Neutrophil (primary cell): Measurements from ENCODE around the gene CCR5AS.

Source experiments
- H3K27ac ChIP-seq: fragments of 200-600 bp; sonication (generic); 2 replicates; pipeline ENCODE4 v1.5.1; 2016; ENCODE audit warnings: mild to moderate bottlenecking, moderate library complexity
- H3K27me3 ChIP-seq: fragments of 200-600 bp; sonication (generic); 2 replicates; pipeline ENCODE4 v1.6.0; 2016; ENCODE audit warnings: mild to moderate bottlenecking
- H3K36me3 ChIP-seq: fragments of 200-600 bp; sonication (generic); 2 replicates; pipeline ENCODE4 v1.5.1; 2017
- H3K4me1 ChIP-seq, 2 experiments: fragments of 200-600 bp in 1 of 2; sonication (generic) in 1 of 2; 1 replicate in 1 of 2; 2 replicates in 1 of 2; pipeline versions ENCODE4 v1.5.1 to v1.6.1; 2013 to 2016; ENCODE audit warnings: low read depth in 1 of 2, low read length in 1 of 2, mild to moderate bottlenecking in 1 of 2, moderate library complexity in 1 of 2; ENCODE audit not compliant: control insufficient read depth in 1 of 2, insufficient read depth in 1 of 2
- H3K4me3 ChIP-seq, 2 experiments: fragments of 200-600 bp in 1 of 2; sonication (generic) in 1 of 2; 1 replicate in 1 of 2; 2 replicates in 1 of 2; pipeline ENCODE4 v1.5.1; 2013 to 2016; ENCODE audit warnings: low read depth in 1 of 2, low read length in 1 of 2, mild to moderate bottlenecking in 1 of 2, moderate library complexity in 1 of 2
- H3K9me3 ChIP-seq: fragments of 200-600 bp; sonication (generic); 2 replicates; pipeline ENCODE4 v1.5.1; 2016
- CTCF ChIP-seq: fragments of 200-600 bp; sonication (generic); IDR thresholded peaks from 2 replicates; pipeline ENCODE4 v1.5.1; 2016; ENCODE audit warnings: antibody characterized with exemption

CCR5AS gene

GRCh38 chr3:46410669-46411068 lies 3.8 kb upstream of the CCR5AS start:
- H3K36me3 ChIP-seq, result peaks cover 11% of the 10 kb centered on the region
- TF ChIP-seq CTCF, result no peak
- H3K27me3 ChIP-seq, result no peaks in the 10 kb centered on the region
- H3K27ac ChIP-seq, result no peak overlapping the region
- H3K9me3 ChIP-seq, result no peaks in the 10 kb centered on the region
- H3K4me1 ChIP-seq, result peaks cover 21 to 23% of the 10 kb centered on the region in 2 experiments
- no peak overlapping the region for H3K4me3 ChIP-seq

GRCh38 chr3:46409739-46410489 lies 3.0 kb upstream of the CCR5AS start:
- Histone ChIP-seq H3K4me3 (no peak overlapping the region), H3K4me1 (peaks cover 28 to 31% of the 10 kb centered on the region in 2 experiments), H3K27me3 (no peaks in the 10 kb centered on the region), H3K27ac (no peak overlapping the region), H3K9me3 (no peaks in the 10 kb centered on the region), H3K36me3 (peaks cover 5% of the 10 kb centered on the region)
- no peak for TF ChIP-seq CTCF

- no peaks in the 10 kb centered on the region for H3K27me3 ChIP-seq
- peaks cover 33 to 34% of the 10 kb centered on the region in 2 experiments for H3K4me1 ChIP-seq
- H3K9me3 ChIP-seq, result no peaks in the 10 kb centered on the region
- no peaks in the 10 kb centered on the region for H3K36me3 ChIP-seq
- no peak overlapping the region for H3K27ac ChIP-seq
- TF ChIP-seq CTCF, result no peak
- no peak overlapping the region for H3K4me3 ChIP-seq
Measured at GRCh38 chr3:46408853-46409252, 2.0 kb upstream of the CCR5AS start.

- Histone ChIP-seq H3K27me3 (no peaks in the 10 kb centered on the region), H3K27ac (peak overlapping the region; percentile 83), H3K4me1 (peaks cover 33 to 34% of the 10 kb centered on the region in 2 experiments), H3K4me3 (no peak overlapping the region), H3K36me3 (no peaks in the 10 kb centered on the region), H3K9me3 (no peaks in the 10 kb centered on the region)
- no peak for TF ChIP-seq CTCF
Measured at GRCh38 chr3:46407970-46408369, 1.1 kb upstream of the CCR5AS start.

- H3K36me3 ChIP-seq, result no peaks in the 10 kb centered on the region
- H3K9me3 ChIP-seq, result no peaks in the 10 kb centered on the region
- no peaks in the 10 kb centered on the region for H3K27me3 ChIP-seq
- H3K4me3 ChIP-seq, result no peak overlapping the region
- no peak for TF ChIP-seq CTCF
- peak overlapping the region; percentile 83 for H3K27ac ChIP-seq
- H3K4me1 ChIP-seq, result peaks cover 33 to 34% of the 10 kb centered on the region in 2 experiments
Measured at GRCh38 chr3:46406443-46406787, 451 bp downstream of the CCR5AS start.
